ENCODE data around the gene TJP2. TPM values are rescaled to one million over a fixed set of nuclear protein-coding genes. Genes with fewer than 3 reads are reported as not detected.

The TJP2 gene
- 519 and 587 TPM in 2 replicates for total RNA-seq (2014; rRNA removed; shearing (Covaris generic))

GRCh38 chr9:69173891-69174615, at the start of gene TJP2:
Gene TJP2, plus strand, starts transcription at chr9:69174277. Its CDS starts 96 bp downstream, at chr9:69174373.
- no peak for DNase-seq (ENCODE audit: low spot score)

DNA sequence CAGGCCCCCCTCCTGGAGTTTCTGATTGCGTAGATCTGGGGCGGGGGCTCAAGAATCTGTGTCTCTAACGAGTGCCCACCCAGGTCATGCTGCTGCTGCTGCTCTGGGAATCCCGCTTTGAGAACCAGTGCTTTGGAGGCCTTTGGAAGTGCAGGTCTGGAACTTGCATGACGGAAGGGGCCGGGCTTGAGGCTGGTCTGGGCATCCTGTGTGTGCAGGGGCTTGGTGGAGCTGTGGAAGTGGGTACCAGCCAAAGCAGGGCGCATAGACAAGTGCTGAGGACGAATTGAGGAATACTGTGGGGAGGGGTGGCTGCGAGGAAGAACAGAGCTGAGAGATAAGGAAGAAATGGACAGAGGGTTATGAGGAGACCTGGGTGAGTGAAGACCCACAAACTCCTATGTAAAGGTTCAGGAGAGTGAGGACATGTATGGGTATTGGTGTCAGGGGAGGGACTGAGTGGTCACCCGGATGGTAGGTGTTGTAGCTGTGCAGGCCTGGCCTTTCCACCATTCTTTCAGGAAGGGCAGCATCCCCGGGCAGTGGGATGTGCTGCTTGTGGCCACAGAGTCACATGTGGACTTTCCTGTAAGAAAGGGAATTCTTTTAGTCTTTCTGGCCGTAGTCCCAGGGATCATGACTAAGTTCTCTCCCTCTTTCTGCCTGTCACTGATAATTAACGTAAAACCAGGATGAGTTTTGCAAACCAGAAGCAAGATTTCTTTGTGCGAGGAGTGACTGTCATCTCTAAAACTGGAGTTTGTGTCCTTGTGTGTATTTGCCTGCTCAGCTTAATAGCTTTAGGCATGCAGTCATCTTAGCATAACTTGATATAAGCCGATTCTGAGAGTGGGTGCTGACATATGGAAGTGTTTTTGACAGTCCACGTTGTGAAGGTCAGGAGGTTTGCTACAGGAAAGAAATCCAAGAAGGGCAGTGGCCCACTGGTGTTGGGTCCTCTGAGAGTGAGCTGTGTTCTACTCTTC, 43.3 kb upstream of the TJP2 start:
- DNase-seq (ENCODE audit: low spot score): no peak

GRCh38 chr9:69131682-69132081, 42.4 kb upstream of the TJP2 start:
- no peak for DNase-seq (ENCODE audit: low spot score)

DNA sequence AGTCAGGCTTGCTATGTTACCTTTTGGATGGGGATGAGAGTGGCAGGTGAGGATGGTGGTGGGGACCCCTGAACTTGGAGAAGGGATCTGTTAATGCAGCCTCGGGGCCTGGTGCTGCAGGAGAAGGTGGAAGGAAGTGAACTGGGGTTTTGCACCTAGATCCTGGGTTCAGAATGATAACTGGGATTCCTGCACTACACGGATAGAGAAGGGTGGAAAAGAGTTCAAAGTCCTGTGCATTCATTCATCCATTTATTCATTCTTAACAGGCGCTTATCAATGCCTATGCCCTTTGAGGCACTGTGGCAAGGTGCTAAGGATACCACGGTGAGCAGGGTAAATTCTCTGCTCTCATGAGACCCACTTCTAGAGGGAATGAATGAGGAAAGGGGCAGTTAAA, 41.7 kb upstream of the TJP2 start:
- DNase-seq (ENCODE audit: low spot score): no peak

DNA sequence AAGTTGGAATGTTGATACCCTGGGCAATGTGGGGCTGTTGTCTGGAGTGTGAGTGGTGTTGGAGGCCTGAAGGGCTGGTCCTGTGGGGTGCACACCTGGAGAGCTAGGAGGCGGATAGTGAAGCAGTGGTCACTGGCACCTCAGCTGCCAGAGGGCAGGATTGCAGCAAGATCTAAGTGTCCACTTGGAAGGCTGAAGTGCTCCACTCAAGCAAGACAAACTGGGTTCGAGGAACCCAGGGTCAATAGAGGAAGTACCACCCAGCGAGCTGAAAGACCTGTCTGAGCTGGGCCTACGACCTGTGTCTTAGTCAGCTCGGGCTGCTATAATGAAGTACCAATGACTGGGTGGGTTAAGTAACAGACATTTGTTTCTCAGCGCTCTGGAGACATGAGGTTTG, 39.7 kb upstream of the TJP2 start:
- DNase-seq (ENCODE audit: low spot score): no peak

GRCh38 chr9:69136185-69136584, 37.9 kb upstream of the TJP2 start:
- DNase-seq (ENCODE audit: low spot score): no peak

DNA sequence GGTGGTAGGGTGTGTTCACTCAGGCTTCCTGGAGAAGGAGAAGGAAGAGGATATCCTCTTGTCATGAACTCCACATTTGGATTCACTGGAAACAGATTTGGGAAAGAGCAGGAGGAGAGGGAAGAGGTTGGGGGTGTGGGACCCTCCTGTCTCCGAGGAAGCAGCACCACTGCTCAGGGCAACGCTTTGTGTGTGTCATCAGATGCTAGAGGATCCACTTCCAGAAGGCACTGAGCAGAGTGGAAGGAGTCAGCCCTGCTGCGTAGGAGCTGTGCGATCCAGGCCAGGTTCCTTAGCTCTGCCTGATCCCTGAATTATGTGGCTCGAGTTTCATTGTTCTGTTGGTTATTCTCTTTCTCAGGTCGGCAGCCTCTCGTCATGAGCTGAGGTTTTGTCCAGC, 37.3 kb upstream of the TJP2 start:
- DNase-seq (ENCODE audit: low spot score): no peak

GRCh38 chr9:69137311-69137710, 36.8 kb upstream of the TJP2 start:
- no peak for DNase-seq (ENCODE audit: low spot score)

- no peak for DNase-seq (ENCODE audit: low spot score)
Observed at GRCh38 chr9:69139596-69139995, 34.5 kb upstream of the TJP2 start.

DNA sequence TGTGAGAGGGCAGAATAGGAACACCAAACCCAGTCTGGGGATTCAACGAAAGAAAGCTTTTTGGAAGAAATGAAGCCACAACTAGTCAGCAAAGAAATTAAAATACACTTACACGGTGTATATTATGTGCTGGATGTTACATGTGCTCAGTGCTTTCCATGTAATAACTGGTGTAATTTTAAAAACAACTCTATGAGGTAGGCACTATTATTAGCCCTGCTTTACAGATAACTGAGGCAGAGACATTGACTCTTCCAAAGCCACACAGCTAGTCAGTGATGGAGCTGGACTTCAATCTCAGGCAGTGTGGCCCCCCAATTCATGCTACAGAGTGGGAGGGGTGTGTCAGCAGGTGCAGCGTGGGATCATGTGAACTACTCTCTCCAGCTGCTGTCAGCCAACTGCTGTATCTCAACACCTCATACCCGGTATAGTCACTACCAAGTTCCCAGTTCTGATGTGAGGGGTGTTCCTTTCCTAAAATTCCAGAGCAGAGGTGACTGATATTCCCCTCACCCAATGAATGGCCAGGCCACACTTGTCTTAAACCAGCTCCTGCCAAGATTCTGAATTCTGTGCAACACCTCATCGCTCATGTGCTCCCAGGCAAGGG, 33.8 kb upstream of the TJP2 start:
- DNase-seq (ENCODE audit: low spot score): no peak

- no peak for DNase-seq (ENCODE audit: low spot score)
Observed at GRCh38 chr9:69141851-69142250, 32.2 kb upstream of the TJP2 start.

- DNase-seq (ENCODE audit: low spot score): no peak
Observed at GRCh38 chr9:69143291-69143690, 30.8 kb upstream of the TJP2 start.

GRCh38 chr9:69145144-69145715, 28.8 kb upstream of the TJP2 start:
- DNase-seq (ENCODE audit: low spot score): no peak

- DNase-seq (ENCODE audit: low spot score): no peak
Observed at GRCh38 chr9:69147041-69147834, 26.8 kb upstream of the TJP2 start.

DNA sequence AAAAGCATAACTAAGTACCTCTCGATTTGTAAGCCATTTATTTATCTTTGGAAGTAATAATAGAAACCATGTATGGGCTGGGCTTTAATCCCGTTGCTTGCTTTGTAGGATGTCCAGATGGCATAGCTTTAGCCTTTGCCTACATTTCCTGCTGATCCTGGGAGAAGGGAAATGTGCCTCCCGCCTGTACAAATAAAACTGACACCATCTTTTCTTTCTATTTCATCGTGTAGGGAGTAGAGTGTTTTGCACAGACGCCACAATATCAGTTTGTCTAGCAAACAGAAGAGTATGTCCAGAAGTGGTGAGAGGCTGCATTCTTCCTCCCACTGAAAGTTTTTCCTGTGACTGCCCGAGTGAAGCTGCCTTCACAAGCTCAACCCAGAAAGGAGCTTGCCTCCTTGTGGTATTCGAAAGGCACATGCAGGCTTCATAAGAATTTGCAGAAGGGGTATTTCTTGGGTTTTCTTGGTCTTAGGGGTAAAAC, 24.7 kb upstream of the TJP2 start:
- no peak for DNase-seq (ENCODE audit: low spot score)

DNA sequence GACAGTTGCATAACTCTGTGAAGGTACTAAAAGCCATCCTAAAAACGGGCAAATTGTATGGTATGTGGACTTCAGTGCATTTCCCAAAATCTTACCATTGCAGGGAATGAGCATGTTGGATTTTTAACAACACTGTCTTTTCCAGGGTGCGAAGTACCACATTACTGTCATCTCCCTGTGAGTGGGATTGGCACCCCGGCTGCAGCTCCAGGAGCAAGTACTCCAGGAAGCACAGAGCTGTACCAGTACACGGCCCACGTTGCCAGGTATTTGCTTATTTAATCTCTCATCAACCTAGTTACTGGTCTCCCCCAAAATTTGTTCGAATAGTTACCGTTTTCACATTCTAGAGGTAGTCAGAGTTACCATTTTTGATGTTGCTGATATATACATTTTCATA, 22.6 kb upstream of the TJP2 start:
- DNase-seq (ENCODE audit: low spot score): no peak

DNA sequence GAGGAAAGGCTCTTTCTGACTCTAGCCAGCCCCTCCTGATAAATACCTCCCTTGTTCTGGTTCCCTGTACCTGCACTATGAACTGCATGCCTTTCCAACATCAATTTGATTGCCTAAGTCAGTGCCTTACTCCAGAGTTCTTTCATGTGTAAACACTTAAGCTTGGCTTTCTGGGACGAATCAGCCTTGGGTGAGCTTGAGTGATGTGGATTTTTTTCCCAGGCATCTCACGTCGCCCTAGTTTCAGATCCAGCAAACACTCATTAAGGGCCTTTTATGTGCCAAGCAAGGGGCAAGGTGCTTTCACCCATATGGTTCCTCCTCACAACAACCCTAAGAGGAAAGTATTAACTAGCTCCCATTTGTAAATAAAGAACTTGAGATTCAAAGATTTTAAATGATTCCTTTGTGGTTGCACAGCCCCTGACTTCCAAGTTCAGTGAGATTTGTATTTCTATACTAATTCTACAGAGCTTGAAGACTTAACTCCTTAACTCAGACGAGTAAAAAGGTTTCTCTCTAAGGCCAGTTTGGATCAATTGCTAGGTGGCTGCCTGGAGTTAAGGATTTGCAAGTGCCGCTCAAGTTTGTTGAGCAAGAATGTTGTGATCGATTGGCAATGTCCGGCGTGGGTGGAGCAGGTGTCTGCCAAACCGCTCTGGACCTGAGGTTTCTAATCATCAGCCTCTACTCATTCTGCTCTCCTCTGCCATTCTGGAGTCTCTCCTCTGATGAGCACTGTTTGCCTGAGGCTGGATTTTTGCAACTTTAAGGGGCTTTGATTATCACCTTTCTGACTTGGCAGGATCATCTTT, 20.2 kb upstream of the TJP2 start:
- no peak for DNase-seq (ENCODE audit: low spot score)

DNA sequence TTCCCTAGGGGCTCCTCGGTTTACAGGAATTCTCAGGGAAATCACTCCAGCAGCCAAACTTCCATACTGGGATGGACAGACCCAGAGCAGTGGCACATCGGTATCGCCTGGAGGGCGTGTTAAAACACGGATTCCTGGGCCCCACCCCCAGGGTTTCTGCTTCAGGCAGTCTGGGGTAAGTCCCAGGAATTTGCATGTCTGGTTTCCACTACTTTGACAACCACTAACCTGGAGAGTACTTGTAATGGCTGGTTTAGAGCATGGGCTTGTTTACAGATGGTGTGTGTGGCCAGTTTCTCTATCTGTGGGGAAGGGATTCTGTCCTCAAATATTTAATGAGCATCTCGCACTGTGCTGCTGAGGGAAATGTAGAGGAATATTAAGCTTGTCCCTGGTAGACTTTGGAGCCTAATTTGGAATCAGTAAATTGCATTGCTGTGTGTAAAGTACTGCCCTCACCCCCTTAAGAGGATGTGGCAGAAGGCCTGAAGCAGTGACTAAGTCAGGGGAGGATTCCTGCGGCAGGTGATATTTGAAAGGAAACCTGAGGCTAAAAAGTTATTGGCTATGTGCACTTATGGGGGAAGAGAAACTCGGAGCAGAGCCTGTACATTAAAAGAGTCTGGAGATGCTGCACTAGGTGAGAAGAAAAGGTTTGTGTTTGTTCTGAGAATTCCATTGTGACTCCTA, 18.6 kb upstream of the TJP2 start:
- DNase-seq (ENCODE audit: low spot score): no peak

GRCh38 chr9:69157751-69158466, 16.2 kb upstream of the TJP2 start:
- no peak for DNase-seq (ENCODE audit: low spot score)
